K562 treated with DMSO at 1 percent for 24 hours (cell line): ENCODE results near the gene MRO. TPM values are rescaled to one million over a fixed set of nuclear protein-coding genes. Genes with fewer than 3 reads are reported as not detected.

Experiments
- total RNA-seq: library from RNA; unstranded; fragments of 300-600 nt; gene quantifications from 2 replicates; pipeline ENCODE4 v1.2.3, GENCODE V29; 2022; ENCODE audit warnings: low read depth; ENCODE audit not compliant: insufficient read depth

The MRO gene
- total RNA-seq = not detected in 2 replicates

GRCh38 chr18:50819728-50820378 lies at the start of gene MRO:
TSS of gene MRO (minus strand) at chr18:50820016. CDS start at chr18:50809400, 10,616 bp downstream.

Other genes starting within 250 kb of the MRO start
- 10.9 and 15.0 TPM in 2 replicates for gene ME2, start 59.1 kb upstream of the MRO start, total RNA-seq
- gene ELAC1, start 148.0 kb upstream of the MRO start, total RNA-seq = 3.5 and 5.2 TPM in 2 replicates
- 28.9 and 31.6 TPM in 2 replicates for gene SMAD4, start 210.2 kb upstream of the MRO start, total RNA-seq